ENCODE results near the gene FCHO2. TPM values are rescaled to one million over a fixed set of nuclear protein-coding genes. Genes with fewer than 3 reads are reported as not detected.

The FCHO2 gene
- total RNA-seq, 1 donor from 2014 or later, result 13.3 TPM

- TF ChIP-seq, protein P1, sequence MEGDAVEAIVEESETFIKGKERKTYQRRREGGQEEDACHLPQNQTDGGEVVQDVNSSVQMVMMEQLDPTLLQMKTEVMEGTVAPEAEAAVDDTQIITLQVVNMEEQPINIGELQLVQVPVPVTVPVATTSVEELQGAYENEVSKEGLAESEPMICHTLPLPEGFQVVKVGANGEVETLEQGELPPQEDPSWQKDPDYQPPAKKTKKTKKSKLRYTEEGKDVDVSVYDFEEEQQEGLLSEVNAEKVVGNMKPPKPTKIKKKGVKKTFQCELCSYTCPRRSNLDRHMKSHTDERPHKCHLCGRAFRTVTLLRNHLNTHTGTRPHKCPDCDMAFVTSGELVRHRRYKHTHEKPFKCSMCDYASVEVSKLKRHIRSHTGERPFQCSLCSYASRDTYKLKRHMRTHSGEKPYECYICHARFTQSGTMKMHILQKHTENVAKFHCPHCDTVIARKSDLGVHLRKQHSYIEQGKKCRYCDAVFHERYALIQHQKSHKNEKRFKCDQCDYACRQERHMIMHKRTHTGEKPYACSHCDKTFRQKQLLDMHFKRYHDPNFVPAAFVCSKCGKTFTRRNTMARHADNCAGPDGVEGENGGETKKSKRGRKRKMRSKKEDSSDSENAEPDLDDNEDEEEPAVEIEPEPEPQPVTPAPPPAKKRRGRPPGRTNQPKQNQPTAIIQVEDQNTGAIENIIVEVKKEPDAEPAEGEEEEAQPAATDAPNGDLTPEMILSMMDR (IDR thresholded peaks at IDR 0.05; ENCODE audit: partially characterized antibody, unreplicated experiment), result no peak
- Mint-ChIP-seq H3K9me3 (ENCODE audit: unreplicated experiment) (no peaks in the 10 kb centered on the region), H3K4me1 (ENCODE audit: low read depth, unreplicated experiment) (no peaks in the 10 kb centered on the region), H3K4me3 (ENCODE audit: unreplicated experiment) (no peak overlapping the region), H3K27ac (ENCODE audit: unreplicated experiment) (no peak overlapping the region), H3K27me3 (ENCODE audit: unreplicated experiment) (peaks cover 3% of the 10 kb centered on the region), H3K36me3 (ENCODE audit: unreplicated experiment) (peaks cover 4% of the 10 kb centered on the region)
- no peak for DNase-seq
These were observed 148.0 kb downstream of the FCHO2 start for GRCh38 chr5:73103870-73104299.

- H3K4me1 Mint-ChIP-seq (ENCODE audit: low read depth, unreplicated experiment), result no peaks in the 10 kb centered on the region
- no peak for DNase-seq
- H3K36me3 Mint-ChIP-seq (ENCODE audit: unreplicated experiment), result peaks cover 4% of the 10 kb centered on the region
- TF ChIP-seq, protein P1 (IDR thresholded peaks at IDR 0.05; ENCODE audit: partially characterized antibody, unreplicated experiment), result no peak
- H3K27ac Mint-ChIP-seq (ENCODE audit: unreplicated experiment), result no peak overlapping the region
- peaks cover 3% of the 10 kb centered on the region for H3K27me3 Mint-ChIP-seq (ENCODE audit: unreplicated experiment)
- no peak overlapping the region for H3K4me3 Mint-ChIP-seq (ENCODE audit: unreplicated experiment)
- H3K9me3 Mint-ChIP-seq (ENCODE audit: unreplicated experiment), result no peaks in the 10 kb centered on the region
These were observed 148.5 kb downstream of the FCHO2 start for GRCh38 chr5:73104326-73104725.

DNA sequence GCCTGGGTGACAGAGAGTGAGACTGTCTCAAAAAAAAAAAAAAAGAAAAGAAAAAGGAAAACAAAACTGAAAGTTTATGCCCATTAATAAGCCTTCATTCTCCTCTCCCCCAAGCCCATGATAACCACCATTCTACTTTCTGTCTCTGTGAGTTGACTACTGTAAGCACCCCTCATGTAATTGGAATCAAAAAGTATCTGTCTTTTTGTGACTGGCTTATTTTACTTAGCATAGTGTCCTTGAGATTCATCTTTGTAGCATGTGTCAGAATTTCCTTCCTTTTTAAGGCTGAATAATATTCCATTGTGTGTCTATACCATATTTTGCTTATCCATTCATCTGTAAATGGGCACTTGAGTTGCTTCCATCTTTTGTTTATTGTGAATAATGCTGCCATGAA, 150.5 kb downstream of the FCHO2 start:
- H3K27me3 Mint-ChIP-seq (ENCODE audit: unreplicated experiment), result peaks cover 3% of the 10 kb centered on the region
- TF ChIP-seq, protein P1 (IDR thresholded peaks at IDR 0.05; ENCODE audit: partially characterized antibody, unreplicated experiment), result no peak
- peaks cover 4% of the 10 kb centered on the region for H3K36me3 Mint-ChIP-seq (ENCODE audit: unreplicated experiment)
- no peaks in the 10 kb centered on the region for H3K9me3 Mint-ChIP-seq (ENCODE audit: unreplicated experiment)
- no peak overlapping the region for H3K4me3 Mint-ChIP-seq (ENCODE audit: unreplicated experiment)
- H3K27ac Mint-ChIP-seq (ENCODE audit: unreplicated experiment), result no peak overlapping the region
- no peak for DNase-seq
- no peaks in the 10 kb centered on the region for H3K4me1 Mint-ChIP-seq (ENCODE audit: low read depth, unreplicated experiment)

DNA sequence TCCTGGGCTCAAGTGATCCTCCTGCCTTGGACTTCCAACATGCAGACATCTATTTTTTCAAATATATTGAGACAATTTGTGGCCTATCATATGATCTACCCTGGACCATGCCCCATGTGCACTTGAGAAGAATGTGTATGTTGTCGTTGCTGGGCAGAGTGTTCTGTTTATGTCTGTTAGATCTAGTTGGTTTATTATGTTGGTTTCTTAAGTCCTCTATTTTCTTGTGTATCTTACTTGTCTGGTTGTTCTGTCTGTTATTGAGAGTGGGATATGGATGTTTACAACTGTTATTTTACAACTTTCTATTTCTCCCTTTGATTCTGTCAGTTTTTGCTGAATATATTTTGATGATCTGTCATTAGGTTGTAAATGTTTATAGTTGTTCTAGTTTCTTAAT, 154.3 kb downstream of the FCHO2 start:
- Mint-ChIP-seq H3K4me3 (ENCODE audit: unreplicated experiment) (no peak overlapping the region), H3K4me1 (ENCODE audit: low read depth, unreplicated experiment) (peaks cover 3% of the 10 kb centered on the region), H3K27me3 (ENCODE audit: unreplicated experiment) (no peaks in the 10 kb centered on the region), H3K9me3 (ENCODE audit: unreplicated experiment) (peaks cover 4% of the 10 kb centered on the region), H3K27ac (ENCODE audit: unreplicated experiment) (no peak overlapping the region), H3K36me3 (ENCODE audit: unreplicated experiment) (peaks cover 9% of the 10 kb centered on the region)
- TF ChIP-seq, protein P1 (IDR thresholded peaks at IDR 0.05; ENCODE audit: partially characterized antibody, unreplicated experiment), result no peak
- DNase-seq, result no peak

DNA sequence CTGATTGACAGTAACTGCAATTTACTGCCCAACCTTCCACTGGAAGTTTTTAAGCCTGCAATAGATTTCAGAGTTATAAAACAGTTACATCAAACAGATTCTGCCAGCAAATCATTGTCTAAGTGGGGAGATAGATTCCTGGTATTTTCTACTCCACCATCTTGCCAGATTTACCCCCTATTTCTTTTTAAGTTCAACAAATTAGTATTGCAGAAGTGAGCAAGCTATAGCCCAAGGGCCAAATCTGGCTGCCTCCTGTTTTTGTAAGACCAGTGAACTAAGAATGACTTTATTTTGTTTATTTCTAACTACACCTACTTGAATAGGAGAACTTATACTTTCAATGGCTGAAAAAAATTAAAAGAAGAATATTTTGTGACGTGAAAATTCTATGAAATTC, 155.7 kb downstream of the FCHO2 start:
- peaks cover 3% of the 10 kb centered on the region for H3K4me1 Mint-ChIP-seq (ENCODE audit: low read depth, unreplicated experiment)
- DNase-seq, result no peak
- H3K27ac Mint-ChIP-seq (ENCODE audit: unreplicated experiment), result no peak overlapping the region
- peaks cover 4% of the 10 kb centered on the region for H3K9me3 Mint-ChIP-seq (ENCODE audit: unreplicated experiment)
- H3K36me3 Mint-ChIP-seq (ENCODE audit: unreplicated experiment), result peaks cover 10% of the 10 kb centered on the region
- H3K27me3 Mint-ChIP-seq (ENCODE audit: unreplicated experiment), result no peaks in the 10 kb centered on the region
- TF ChIP-seq, protein P1 (IDR thresholded peaks at IDR 0.05; ENCODE audit: partially characterized antibody, unreplicated experiment), result no peak
- no peak overlapping the region for H3K4me3 Mint-ChIP-seq (ENCODE audit: unreplicated experiment)

Measured in glutamatergic neuron (in vitro differentiated cells).